ENCODE results near the gene PDP2.

The PDP2 gene

GRCh38 chr16:66902648-66903543 lies 22.6 kb downstream of the PDP2 start:
- no peak for DNase-seq (ENCODE audit: low read depth in 1 of 2, low spot score in 1 of 2)

GRCh38 chr16:66903544-66904427 lies 23.5 kb downstream of the PDP2 start:
- DNase-seq (ENCODE audit: low read depth in 1 of 2, low spot score in 1 of 2), result no peak

GRCh38 chr16:66904428-66904845 lies 24.1 kb downstream of the PDP2 start:
- no peak for DNase-seq (ENCODE audit: low read depth in 1 of 2, low spot score in 1 of 2)

GRCh38 chr16:66904846-66905632 lies 24.7 kb downstream of the PDP2 start:
- no peak for DNase-seq (ENCODE audit: low read depth in 1 of 2, low spot score in 1 of 2)

GRCh38 chr16:66905633-66906539 lies 25.6 kb downstream of the PDP2 start:
- no peak for DNase-seq (ENCODE audit: low read depth in 1 of 2, low spot score in 1 of 2)

- DNase-seq (ENCODE audit: low read depth in 1 of 2, low spot score in 1 of 2), result no peak
Observed at GRCh38 chr16:66906916-66907836, 26.9 kb downstream of the PDP2 start.

GRCh38 chr16:66908116-66908515 lies 27.8 kb downstream of the PDP2 start:
- no peak for DNase-seq (ENCODE audit: low read depth in 1 of 2, low spot score in 1 of 2)

- DNase-seq (ENCODE audit: low read depth in 1 of 2, low spot score in 1 of 2), result no peak
Observed at GRCh38 chr16:66908762-66909559, 28.6 kb downstream of the PDP2 start.

GRCh38 chr16:66910175-66910940 lies 30.0 kb downstream of the PDP2 start:
- no peak for DNase-seq (ENCODE audit: low read depth in 1 of 2, low spot score in 1 of 2)

GRCh38 chr16:66911112-66911511 lies 30.8 kb downstream of the PDP2 start:
- DNase-seq (ENCODE audit: low read depth in 1 of 2, low spot score in 1 of 2), result no peak

- no peak for DNase-seq (ENCODE audit: low read depth in 1 of 2, low spot score in 1 of 2)
Observed at GRCh38 chr16:66911801-66912200, 31.5 kb downstream of the PDP2 start.

GRCh38 chr16:66913081-66913480 lies 32.8 kb downstream of the PDP2 start:
- DNase-seq (ENCODE audit: low read depth in 1 of 2, low spot score in 1 of 2), result no peak

GRCh38 chr16:66913711-66914110 lies 33.4 kb downstream of the PDP2 start:
- no peak for DNase-seq (ENCODE audit: low read depth in 1 of 2, low spot score in 1 of 2)

- no peak for DNase-seq (ENCODE audit: low read depth in 1 of 2, low spot score in 1 of 2)
Observed at GRCh38 chr16:66914541-66914940, 34.2 kb downstream of the PDP2 start.

- no peak for DNase-seq (ENCODE audit: low read depth in 1 of 2, low spot score in 1 of 2)
Observed at GRCh38 chr16:66915041-66915440, 34.7 kb downstream of the PDP2 start.

- DNase-seq (ENCODE audit: low read depth in 1 of 2, low spot score in 1 of 2), result no peak
Observed at GRCh38 chr16:66916518-66916917, 36.2 kb downstream of the PDP2 start.

GRCh38 chr16:66917741-66918140 lies 37.4 kb downstream of the PDP2 start:
- DNase-seq (ENCODE audit: low read depth in 1 of 2, low spot score in 1 of 2), result no peak

GRCh38 chr16:66918355-66918754 lies 38.0 kb downstream of the PDP2 start:
- DNase-seq (ENCODE audit: low read depth in 1 of 2, low spot score in 1 of 2), result no peak

Data from activated T-helper 1 cell treated with anti-CD3 and anti-CD28 coated beads, Interleukin-2, amount 50 U/mL, for 16 hours (primary cell).